H1 (cell line): ENCODE measurements around the gene OR52E5. TPM values are rescaled to one million over a fixed set of nuclear protein-coding genes. Genes with fewer than 3 reads are reported as not detected.

ENCODE experiments used
- CTCF ChIA-PET: fragments of 300-600 bp; sonication (Branson Sonifier 250); formaldehyde crosslinking; loops from one replicate; lab custom pipeline; 2021; ENCODE audit not compliant: partially characterized antibody; lab: Charles Lee
- POLR2A ChIA-PET: fragments of 300-600 bp; sonication (Branson Sonifier 250); formaldehyde crosslinking; loops from one replicate; lab custom pipeline; 2021; ENCODE audit warnings: inconsistent platforms; ENCODE audit not compliant: partially characterized antibody; lab: Charles Lee
- DNase-seq, 2 experiments: peaks; one replicate each; pipeline versions ENCODE4 v3.0.0 to v3.0.0-alpha.2; 2010 to 2022; ENCODE audit warnings: low spot score in 2 of 2, low read depth in 1 of 2, mixed read lengths in 1 of 2
- FAIRE-seq: peaks from 2 replicates; lab custom pipeline; 2011; peaks lifted over from hg19 to GRCh38; lab: Jason Lieb, UNC
- H2AFZ ChIP-seq: 2 replicates; pipeline ENCODE4 v1.8.1; 2012; ENCODE audit warnings: low read length, inconsistent platforms
- H2AK5ac ChIP-seq: 2 replicates; pipeline ENCODE4 v1.6.1; 2013; ENCODE audit warnings: low read depth, low read length
- H2BK120ac ChIP-seq: replicated peaks from 2 replicates; pipeline ENCODE3; 2013; ENCODE audit warnings: low read depth, low read length, inconsistent platforms
- H2BK12ac ChIP-seq: 2 replicates; pipeline ENCODE4 v1.6.1; 2013; ENCODE audit warnings: low read depth, low read length
- H2BK15ac ChIP-seq: 2 replicates; pipeline ENCODE4 v1.6.1; 2013; ENCODE audit warnings: low read length
- H2BK20ac ChIP-seq: 2 replicates; pipeline ENCODE4 v1.6.1; 2013; ENCODE audit warnings: low read length
- H2BK5ac ChIP-seq: 2 replicates; pipeline ENCODE4 v1.6.1; 2013; ENCODE audit warnings: low read depth, low read length
- H3K14ac ChIP-seq: 2 replicates; pipeline ENCODE4 v1.6.1; 2013; ENCODE audit warnings: inconsistent platforms; ENCODE audit not compliant: insufficient read length
- H3K18ac ChIP-seq: 2 replicates; pipeline ENCODE4 v1.6.1; 2013; ENCODE audit warnings: low read length; ENCODE audit errors: extremely low read depth
- H3K23ac ChIP-seq: 2 replicates; pipeline ENCODE4 v1.6.1; 2013; ENCODE audit warnings: inconsistent platforms; ENCODE audit not compliant: insufficient read length
- H3K23me2 ChIP-seq: 2 replicates; pipeline ENCODE4 v1.6.1; 2013; ENCODE audit warnings: low read depth, low read length
- H3K27ac ChIP-seq: 2 replicates; pipeline ENCODE4 v1.6.1; 2011; ENCODE audit warnings: low read depth, low read length, inconsistent platforms
- H3K27me3 ChIP-seq, 4 experiments: replicated peaks in 1 of 4; 1 replicate in 1 of 4; 2 replicates in 3 of 4; pipeline versions ENCODE4 v1.6.1 to v1.8.1; 2011 to 2013; ENCODE audit warnings: low read length in 3 of 4, mild to moderate bottlenecking in 3 of 4, inconsistent platforms in 2 of 4, mixed read lengths in 2 of 4, moderate library complexity in 1 of 4; ENCODE audit not compliant: control insufficient read depth in 3 of 4, insufficient read depth in 3 of 4; ENCODE audit errors: extremely low read depth in 1 of 4
- H3K36me3 ChIP-seq, 4 experiments: 2 replicates each; pipeline versions ENCODE4 v1.6.1 to v1.8.1; 2011 to 2013; ENCODE audit warnings: mild to moderate bottlenecking in 4 of 4, low read length in 3 of 4, moderate library complexity in 2 of 4, control low read depth in 1 of 4, inconsistent platforms in 1 of 4; ENCODE audit not compliant: insufficient read depth in 4 of 4, control insufficient read depth in 2 of 4
- H3K4ac ChIP-seq: replicated peaks from 2 replicates; pipeline ENCODE3; 2013; ENCODE audit warnings: low read length, low read depth, mixed read lengths, inconsistent platforms; ENCODE audit not compliant: insufficient read length
- H3K4me1 ChIP-seq, 4 experiments: replicated peaks in 1 of 4; 1 replicate in 1 of 4; 2 replicates in 3 of 4; pipeline versions ENCODE4 v1.6.1 to v1.8.1; 2011 to 2013; ENCODE audit warnings: low read length in 3 of 4, inconsistent platforms in 2 of 4, mixed read lengths in 1 of 4; ENCODE audit not compliant: insufficient read depth in 4 of 4, control insufficient read depth in 3 of 4
- H3K4me2 ChIP-seq, 2 experiments: 2 replicates each; pipeline versions ENCODE4 v1.6.1 to v1.8.1; 2011 to 2013; ENCODE audit warnings: low read depth in 2 of 2, low read length in 2 of 2, control low read depth in 1 of 2, inconsistent platforms in 1 of 2, mild to moderate bottlenecking in 1 of 2; ENCODE audit not compliant: insufficient read depth in 1 of 2
- H3K4me3 ChIP-seq, 4 experiments: fragments of 200-600, 300-600 bp in 1 of 4; sonication (generic), shearing (Covaris generic), sonication (Bioruptor Twin) in 1 of 4; 2 replicates each; pipeline versions ENCODE4 v1.5.1 to v1.8.1; 2011 to 2016; ENCODE audit warnings: low read length in 4 of 4, low read depth in 3 of 4, control low read depth in 2 of 4, inconsistent platforms in 2 of 4, mild to moderate bottlenecking in 2 of 4, mixed read lengths in 1 of 4, moderate library complexity in 1 of 4; ENCODE audit not compliant: insufficient read depth in 2 of 4; ENCODE audit errors: extremely low read depth in 1 of 4
- H3K56ac ChIP-seq: replicated peaks from 2 replicates; pipeline ENCODE3; 2013; ENCODE audit warnings: low read depth, mild to moderate bottlenecking, mixed read lengths, low read length, inconsistent platforms; ENCODE audit not compliant: insufficient read length
- H3K79me1 ChIP-seq: 2 replicates; pipeline ENCODE4 v1.6.1; 2013; ENCODE audit warnings: low read depth, low read length, control low read depth
- H3K79me2 ChIP-seq, 2 experiments: 2 replicates each; pipeline versions ENCODE4 v1.6.1 to v1.8.1; 2012 to 2013; ENCODE audit warnings: low read length in 2 of 2, mild to moderate bottlenecking in 2 of 2, inconsistent platforms in 1 of 2; ENCODE audit not compliant: insufficient read depth in 2 of 2, control insufficient read depth in 1 of 2
- H3K9ac ChIP-seq, 4 experiments: replicated peaks in 1 of 4; 1 replicate in 1 of 4; 2 replicates in 3 of 4; pipeline versions ENCODE4 v1.6.1 to v1.8.1; 2011 to 2013; ENCODE audit warnings: low read depth in 3 of 4, low read length in 3 of 4, control low read depth in 2 of 4, mild to moderate bottlenecking in 2 of 4, moderate library complexity in 2 of 4, inconsistent platforms in 1 of 4; ENCODE audit errors: extremely low read depth in 1 of 4
- H3K9me3 ChIP-seq, 2 experiments: 2 replicates each; pipeline versions ENCODE4 v1.6.1 to v1.8.1; 2012 to 2013; ENCODE audit warnings: mild to moderate bottlenecking in 2 of 2, moderate library complexity in 2 of 2, control low read depth in 1 of 2, inconsistent platforms in 1 of 2, low read depth in 1 of 2, low read length in 1 of 2, mixed read lengths in 1 of 2; ENCODE audit not compliant: insufficient read depth in 2 of 2
- H4K20me1 ChIP-seq, 2 experiments: replicated peaks in 1 of 2; 2 replicates each; pipeline versions ENCODE3 to v1.8.1; 2011 to 2013; ENCODE audit warnings: inconsistent platforms in 2 of 2, low read length in 2 of 2, mild to moderate bottlenecking in 1 of 2; ENCODE audit not compliant: insufficient read depth in 2 of 2, control insufficient read depth in 1 of 2
- H4K5ac ChIP-seq: 2 replicates; pipeline ENCODE4 v1.6.1; 2013; ENCODE audit warnings: low read length, low read depth, mixed read lengths, inconsistent platforms; ENCODE audit not compliant: insufficient read length
- H4K8ac ChIP-seq: 2 replicates; pipeline ENCODE4 v1.8.0; 2013; ENCODE audit warnings: mild to moderate bottlenecking, moderate library complexity, low read length, inconsistent platforms; ENCODE audit not compliant: insufficient read depth; ENCODE audit errors: extremely low read depth
- H4K91ac ChIP-seq: replicated peaks from 2 replicates; pipeline ENCODE3; 2013; ENCODE audit warnings: low read length, mixed read lengths, inconsistent platforms; ENCODE audit not compliant: insufficient read length
- CBX8 ChIP-seq: fragments of 300-800, 300-1000 bp; sonication (generic); IDR thresholded peaks from 2 replicates; pipeline ENCODE4 v1.7.1; 2016; ENCODE audit warnings: low read depth, low read length, borderline replicate concordance
- CEBPB ChIP-seq: IDR thresholded peaks from 2 replicates; pipeline ENCODE4 v1.6.1; 2012; ENCODE audit warnings: low read depth, low read length
- CHD2 ChIP-seq: IDR thresholded peaks from 2 replicates; pipeline ENCODE4 v1.6.1; 2012; ENCODE audit warnings: low read length, improper control_type of control experiment
- WGBS, 2 experiments: shearing (Covaris generic) in 1 of 2; methylation state at CpG; one replicate each; pipeline versions ENCODE4 v1.1.6 to v1.1.7; 2013 to 2015; ENCODE audit warnings: low lambda C conversion rate in 2 of 2, mixed read lengths in 2 of 2, inconsistent platforms in 1 of 2, low coverage in 1 of 2, missing lambda C conversion rate in 1 of 2; ENCODE audit not compliant: insufficient replicate concordance in 2 of 2, insufficient coverage in 1 of 2, insufficient read length in 1 of 2; ENCODE audit errors: extremely low coverage in 1 of 2, missing lambda C conversion rate in 1 of 2; 5-methylcytosine and 5-hydroxymethylcytosine counted together
- polyA plus RNA-seq, 7 experiments: library from polyadenylated mRNA; depleted of rRNA in 3 of 7; stranded (reverse) in 5 of 7; unstranded in 2 of 7; fragments of >200 nt in 5 of 7; fragments of 200-250 nt in 2 of 7; gene quantifications; 1 replicate in 5 of 7; 2 replicates in 1 of 7; 4 replicates in 1 of 7; pipeline versions ENCODE4 v1.2.1 to v1.2.3, GENCODE V29; 2011 to 2013; ENCODE audit warnings: missing spikeins in 2 of 7, mixed read lengths in 2 of 7
- total RNA-seq: library from RNA; stranded (reverse); fragmentation: NEBNext Ultra II Directional; extraction: Animal tissue kit (Norgen Biotek cat#: 25700); gene quantifications from 2 replicates; pipeline ENCODE4 v1.2.1, GENCODE V29; 2021

Gene OR52E5
- total and polyA plus RNA-seq, 2 of the 8 experiments (the other 6 are each of a cell fraction or from before 2014, with no cell fraction given): not detected

DNA sequence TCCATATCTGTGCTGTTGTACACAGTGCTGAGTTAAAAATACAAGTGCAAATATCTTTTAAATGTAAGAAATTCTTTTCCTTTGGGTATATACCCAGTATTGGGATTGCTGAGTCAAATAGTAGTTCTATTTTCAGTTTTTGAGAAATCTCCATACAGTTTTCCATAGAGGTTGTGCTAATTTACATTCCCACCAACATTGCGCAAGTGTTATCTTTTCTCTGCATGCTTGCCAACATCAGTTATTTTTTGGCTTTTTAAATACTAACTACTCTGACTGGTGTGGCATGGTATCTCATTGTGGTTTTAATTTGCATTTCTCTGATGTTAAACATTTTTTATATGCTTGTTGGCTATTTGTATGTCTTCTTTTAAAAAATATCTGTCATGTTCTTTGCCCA is 42.0 kb upstream of the OR52E5 start:
- Histone ChIP-seq H3K23me2 (no peaks in the 10 kb centered on the region), H2AK5ac (no peak overlapping the region), H3K56ac (no peak overlapping the region), H4K91ac (no peak overlapping the region), H3K36me3 (no peaks in the 10 kb centered on the region), H3K9me3 (peaks cover 0 to 3% of the 10 kb centered on the region in 2 experiments; a peak in 1 of 4 replicates), H2BK12ac (no peak overlapping the region), H2BK20ac (no peak overlapping the region), H3K18ac (no peak overlapping the region), H3K79me1 (no peaks in the 10 kb centered on the region), H3K4me2 (no peak overlapping the region), H4K20me1 (no peaks in the 10 kb centered on the region), H3K23ac (no peak overlapping the region), H2BK15ac (no peak overlapping the region), H3K4ac (no peak overlapping the region), H3K14ac (no peak overlapping the region), H3K79me2 (no peaks in the 10 kb centered on the region), H3K27me3 (no peaks in the 10 kb centered on the region), H3K4me3 (no peak overlapping the region), H3K9ac (no peak overlapping the region), H3K27ac (no peak overlapping the region), H2AFZ (no peak overlapping the region), H4K5ac (no peak overlapping the region), H2BK120ac (no peak overlapping the region), H2BK5ac (no peak overlapping the region), H3K4me1 (no peaks in the 10 kb centered on the region), H4K8ac (no peak overlapping the region)
- WGBS, 2 experiments: 91% methylated on average over 1 of the region's 1 CpG; no CpG with 5 or more reads in 1 of the 2 experiments
- POLR2A ChIA-PET: no interaction called here
- peak; percentile 50; the same call in 1 of the 2 replicates for TF ChIP-seq CEBPB
- no peak for TF ChIP-seq CBX8
- no peak for TF ChIP-seq CHD2
- CTCF ChIA-PET: no interaction called here
- no peak for FAIRE-seq
- DNase-seq: no peak
